SK-N-MC (cell line): ENCODE measurements around the gene ACP3.

Experiments used
- EZH2 ChIP-seq: fragments of 200-600 bp; sonication (generic); IDR thresholded peaks from one replicate; pipeline ENCODE4 v1.6.1; 2017; ENCODE audit warnings: antibody characterized with exemption
- POLR2AphosphoS5 ChIP-seq: IDR thresholded peaks from 2 replicates; pipeline ENCODE4 v1.6.1; 2012; ENCODE audit warnings: mild to moderate bottlenecking, low read depth, low read length, borderline replicate concordance

GRCh38 chr3:132360717-132361116 lies 43.5 kb downstream of the ACP3 start:
- TF ChIP-seq POLR2AphosphoS5 (no peak), EZH2 (no peak)
